HepG2 (cell line): ENCODE measurements around the gene HP1BP3. TPM values are rescaled to one million over a fixed set of nuclear protein-coding genes. Genes with fewer than 3 reads are reported as not detected.

Experiments
- ATAC-seq: fragments of 200-7000 bp; cut with Tn5 transposase; 3 replicates; pipeline ENCODE4 v1.9.1; 2020; ENCODE audit warnings: mild to moderate bottlenecking, moderate library complexity
- BruUV-seq: library from RNA; stranded (reverse); fragments of 400-500 nt; replicated peaks from 2 replicates; lab custom pipeline; 2021; lab: Mats Ljungman, UMichigan
- CTCF ChIA-PET: fragments of 300-600 bp; formaldehyde crosslinking; extraction: SDS; loops from one replicate; lab custom pipeline; 2021; ENCODE audit warnings: low total read pairs, inconsistent platforms, low intra/inter-chr PET ratio; lab: Yijun Ruan, JAX
- POLR2A ChIA-PET: fragments of 350-600 bp; sonication (Branson Sonifier 250); formaldehyde crosslinking; loops from one replicate; lab custom pipeline; 2020; ENCODE audit warnings: antibody characterized with exemption, inconsistent platforms; lab: Yijun Ruan, JAX
- DNase-seq: peaks from one replicate; pipeline ENCODE4 v3.0.0-alpha.2; 2015; ENCODE audit warnings: low spot score
- FAIRE-seq: peaks from 3 replicates; lab custom pipeline; 2011; peaks lifted over from hg19 to GRCh38; lab: Jason Lieb, UNC
- H2AFZ ChIP-seq: one replicate; pipeline ENCODE4 v1.6.1; 2011; ENCODE audit warnings: low read length, inconsistent platforms
- H3K27ac ChIP-seq: fragments of 300-600 bp; 3 replicates; pipeline ENCODE4 v1.8.0; 2011; ENCODE audit warnings: mixed run types, mild to moderate bottlenecking, mixed read lengths, low read length, inconsistent platforms; ENCODE audit not compliant: insufficient read depth; ENCODE audit errors: extremely low read length
- H3K27me3 ChIP-seq, 2 experiments: fragments of 200-600 bp in 1 of 2; 2 replicates in 1 of 2; 3 replicates in 1 of 2; pipeline versions ENCODE4 v1.6.0 to v1.8.0; 2011; ENCODE audit warnings: low read length in 2 of 2, mild to moderate bottlenecking in 2 of 2, moderate library complexity in 2 of 2, inconsistent platforms in 1 of 2; ENCODE audit not compliant: insufficient read depth in 2 of 2, control insufficient read depth in 1 of 2
- H3K36me3 ChIP-seq, 2 experiments: fragments of 200-600 bp in 1 of 2; replicated peaks in 1 of 2; 2 replicates in 1 of 2; 3 replicates in 1 of 2; pipeline versions ENCODE4 v1.5.1 to v1.8.0; 2011; ENCODE audit warnings: low read length in 2 of 2, inconsistent platforms in 1 of 2; ENCODE audit not compliant: insufficient read depth in 2 of 2, control insufficient read depth in 1 of 2
- H3K4me1 ChIP-seq: 2 replicates; pipeline ENCODE4 v1.5.1; 2012; ENCODE audit warnings: low read length, inconsistent platforms; ENCODE audit not compliant: insufficient read depth
- H3K4me2 ChIP-seq: 2 replicates; pipeline ENCODE4 v1.6.0; 2011; ENCODE audit warnings: low read depth, low read length, inconsistent platforms
- H3K4me3 ChIP-seq, 3 experiments: fragments of 200-600 bp in 1 of 3; sonication (generic), shearing (Covaris generic) in 1 of 3; replicated peaks in 1 of 3; 2 replicates each; pipeline ENCODE4 v1.5.1; 2011 to 2016; ENCODE audit warnings: low read length in 3 of 3, inconsistent platforms in 2 of 3, low read depth in 2 of 3, mild to moderate bottlenecking in 2 of 3, control low read depth in 1 of 3, mixed read lengths in 1 of 3; ENCODE audit not compliant: insufficient read depth in 1 of 3
- H3K79me2 ChIP-seq: one replicate; pipeline ENCODE4 v1.6.1; 2011; ENCODE audit warnings: low read length, inconsistent platforms; ENCODE audit not compliant: insufficient read depth
- H3K9ac ChIP-seq: 2 replicates; pipeline ENCODE4 v1.6.0; 2011; ENCODE audit warnings: mild to moderate bottlenecking, low read depth, low read length, inconsistent platforms; ENCODE audit not compliant: insufficient read depth
- H3K9me3 ChIP-seq: 2 replicates; pipeline ENCODE4 v1.5.1; 2012; ENCODE audit warnings: mild to moderate bottlenecking, low read length
- H4K20me1 ChIP-seq: 2 replicates; pipeline ENCODE4 v1.6.0; 2011; ENCODE audit warnings: inconsistent platforms, mild to moderate bottlenecking, low read length, moderate library complexity; ENCODE audit not compliant: insufficient read depth
- EED ChIP-seq: sonication (generic); formaldehyde crosslinking; IDR thresholded peaks from 2 replicates; pipeline ENCODE4 v1.5.0; 2020; ENCODE audit warnings: mild to moderate bottlenecking, missing genetic modification reagents
- KLF16 ChIP-seq, 2 experiments: sonication (generic) in 1 of 2; formaldehyde crosslinking in 1 of 2; IDR thresholded peaks; 2 replicates each; pipeline versions ENCODE4 v1.6.1 to v1.8.0; 2016 to 2023; ENCODE audit warnings: missing genetic modification reagents in 2 of 2, missing compliant biosample characterization in 1 of 2
- NFIC ChIP-seq: IDR thresholded peaks from 2 replicates; pipeline ENCODE4 v1.6.1; 2012; ENCODE audit warnings: mild to moderate bottlenecking, low read length, inconsistent platforms
- PITX1 ChIP-seq: sonication (generic); formaldehyde crosslinking; IDR thresholded peaks from 2 replicates; pipeline ENCODE4 v1.5.1; 2020; ENCODE audit warnings: mild to moderate bottlenecking, missing genetic modification reagents
- TBP ChIP-seq: sonication (generic); formaldehyde crosslinking; IDR thresholded peaks from 2 replicates; pipeline ENCODE4 v1.5.0; 2020; ENCODE audit warnings: missing genetic modification reagents
- ZBTB38 ChIP-seq: sonication (generic); formaldehyde crosslinking; IDR thresholded peaks from 2 replicates; pipeline ENCODE4 v1.5.1; 2020; ENCODE audit warnings: mild to moderate bottlenecking, missing genetic modification reagents
- ZFX ChIP-seq: sonication (generic); formaldehyde crosslinking; IDR thresholded peaks from 2 replicates; pipeline ENCODE4 v1.4.0; 2020; ENCODE audit warnings: mild to moderate bottlenecking, low read depth, missing genetic modification reagents, moderate library complexity
- ZNF496 ChIP-seq: sonication (generic); formaldehyde crosslinking; IDR thresholded peaks from 2 replicates; pipeline ENCODE4 v1.8.1; 2023; ENCODE audit warnings: mild to moderate bottlenecking, moderate library complexity, missing genetic modification reagents; ENCODE audit not compliant: insufficient replicate concordance
- ZNF605 ChIP-seq: sonication (generic); formaldehyde crosslinking; IDR thresholded peaks from 2 replicates; pipeline ENCODE4 v1.8.0; 2022; ENCODE audit warnings: mild to moderate bottlenecking, missing genetic modification reagents
- ZNF83 ChIP-seq: sonication (generic); formaldehyde crosslinking; IDR thresholded peaks from 2 replicates; pipeline ENCODE4 v1.4.0; 2020; ENCODE audit warnings: missing genetic modification reagents, mild to moderate bottlenecking, borderline replicate concordance
- ZNF891 ChIP-seq: sonication (generic); formaldehyde crosslinking; IDR thresholded peaks from 2 replicates; pipeline ENCODE4 v1.5.0; 2020; ENCODE audit warnings: mild to moderate bottlenecking, missing genetic modification reagents
- WGBS: methylation state at CpG from one replicate; pipeline ENCODE4 v1.1.6; 2017; ENCODE audit warnings: low lambda C conversion rate; 5-methylcytosine and 5-hydroxymethylcytosine counted together
- in situ Hi-C: cut with HindIII; loops from 2 replicates; pipeline ENCODE4 v1.10.0; 2017; ENCODE audit warnings: low pct_unique_long_range_greater_than_20kb; ENCODE audit not compliant: extremely low pct_ligation_motif_present
- intact Hi-C: fragments of 100-400 bp; cut with micrococcal nuclease; formaldehyde crosslinking; loops from one replicate; pipeline ENCODE4 v1.10.0; 2022; ENCODE audit not compliant: unreplicated experiment
- polyA plus RNA-seq, 8 experiments: library from polyadenylated mRNA; depleted of rRNA in 3 of 8; stranded (reverse) in 7 of 8; unstranded in 1 of 8; fragments of >200 nt; fragmentation: Illumina TruSeq in 4 of 8; extraction: Trizol in 4 of 8; gene quantifications; 2 replicates each; pipeline versions ENCODE4 v1.2.1 to v1.2.3, GENCODE V29; 2011 to 2016; ENCODE audit warnings: low read depth in 4 of 8, missing spikeins in 1 of 8, mixed read lengths in 1 of 8; ENCODE audit not compliant: insufficient read depth in 1 of 8
- total RNA-seq, 5 experiments: library from RNA; depleted of rRNA; stranded (reverse); fragments of >200 nt; fragmentation: Illumina TruSeq; extraction: Trizol; gene quantifications; 2 replicates each; pipeline ENCODE4 v1.2.3, GENCODE V29; 2016; ENCODE audit warnings: low read depth in 1 of 5
- TF ChIP-seq, protein P1 (sequence below), 2 experiments: sonication (generic) in 1 of 2; formaldehyde crosslinking in 1 of 2; IDR thresholded peaks; 2 replicates each; pipeline versions ENCODE4 v1.4.0 to v1.6.1; 2016 to 2020; ENCODE audit warnings: borderline replicate concordance in 1 of 2, low read depth in 1 of 2, mild to moderate bottlenecking in 1 of 2, missing genetic modification reagents in 1 of 2
- TF ChIP-seq, protein P2 (sequence below): sonication (generic); formaldehyde crosslinking; IDR thresholded peaks from 2 replicates; pipeline ENCODE4 v1.5.0; 2020; ENCODE audit warnings: missing genetic modification reagents, mild to moderate bottlenecking, borderline replicate concordance
- TF ChIP-seq, protein P3 (sequence below): IDR thresholded peaks from 2 replicates; pipeline ENCODE4 v1.6.1; 2016; ENCODE audit warnings: mild to moderate bottlenecking, missing biosample characterization, missing genetic modification reagents

The HP1BP3 gene
- total and polyA plus RNA-seq, 2 of the 13 experiments (the other 11 are each of a cell fraction or from before 2014, with no cell fraction given): 98.5 to 137 TPM

DNA sequence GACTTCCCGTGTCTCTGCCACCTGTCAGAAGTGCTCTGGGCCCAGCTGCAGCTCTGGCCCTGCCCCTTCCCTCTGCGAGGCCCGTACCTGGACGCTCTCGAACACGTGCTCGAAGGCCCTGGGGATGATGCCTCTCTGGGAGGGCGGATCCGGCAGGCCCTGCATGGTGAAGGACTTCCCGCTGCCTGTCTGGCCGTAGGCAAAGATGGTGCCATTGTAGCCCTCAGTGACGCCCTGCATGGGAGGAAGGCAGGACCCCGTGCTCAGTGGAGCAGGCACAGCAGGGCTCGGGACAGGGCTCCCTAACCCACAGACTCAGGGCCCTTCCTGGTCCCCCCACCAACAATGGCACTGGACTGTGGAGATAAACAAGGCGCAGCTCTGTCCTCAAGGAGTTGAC is 71.7 kb downstream of the HP1BP3 start (continued):
- 0 out of 2 replicates have a peak, but pooled peaks have one; percentile 15 for TF ChIP-seq ZFX

DNA sequence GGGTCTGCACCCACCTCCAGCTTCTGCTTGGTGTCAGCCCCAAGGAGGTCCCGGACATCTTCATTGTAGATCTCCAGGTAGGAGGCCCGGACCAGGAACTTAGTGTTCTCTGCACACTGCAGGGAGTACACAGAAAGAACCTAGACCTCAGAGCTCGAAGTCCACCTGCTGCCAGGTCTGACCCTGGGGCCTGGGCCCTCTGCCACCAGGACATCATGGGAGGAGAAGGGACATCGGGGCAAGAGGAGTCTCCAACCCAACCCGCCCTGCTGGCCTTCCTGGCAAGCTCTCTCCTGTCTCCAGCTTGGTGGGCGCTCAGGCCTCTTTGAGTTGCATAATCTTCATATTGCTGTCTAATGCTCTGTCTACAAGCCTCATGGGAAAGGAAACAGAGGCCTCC is 73.7 kb downstream of the HP1BP3 start:
- H2AFZ ChIP-seq: peak overlapping the region; percentile 15
- no TSS peak for BruUV-seq
- no peaks in the 10 kb centered on the region for H3K36me3 ChIP-seq
- in situ Hi-C loops: no loop called here
- peaks cover 5 to 16% of the 10 kb centered on the region in 2 experiments; a peak in 4 of 5 replicates for H3K27me3 ChIP-seq
- no peak for FAIRE-seq
- ATAC-seq: peak; percentile 61
- no peaks in the 10 kb centered on the region for H3K9me3 ChIP-seq
- H3K9ac ChIP-seq: no peak overlapping the region
- intact Hi-C loops: no loop called here
- H3K79me2 ChIP-seq: no peaks in the 10 kb centered on the region
- no peaks in the 10 kb centered on the region for H4K20me1 ChIP-seq
- no peak overlapping the region for H3K27ac ChIP-seq
- peaks cover 26% of the 10 kb centered on the region for H3K4me1 ChIP-seq
- CTCF ChIA-PET: no interaction called here
- POLR2A ChIA-PET: interaction anchor here (1.1 to 1.7 kb wide), 2 partner anchors 17 to 73 kb away, joined by 3 to 6 read pairs; partner anchors contain the start of gene HP1BP3
- H3K4me3 ChIP-seq: peak overlapping the region in 1 of 3 experiments; percentile 40; a peak in 1 of 6 replicates
- DNase-seq: peak; percentile 24
- WGBS: 7% methylated on average over 3 of the region's 6 CpGs
- H3K4me2 ChIP-seq: peak overlapping the region; percentile 74
- TF ChIP-seq, protein P1, sequence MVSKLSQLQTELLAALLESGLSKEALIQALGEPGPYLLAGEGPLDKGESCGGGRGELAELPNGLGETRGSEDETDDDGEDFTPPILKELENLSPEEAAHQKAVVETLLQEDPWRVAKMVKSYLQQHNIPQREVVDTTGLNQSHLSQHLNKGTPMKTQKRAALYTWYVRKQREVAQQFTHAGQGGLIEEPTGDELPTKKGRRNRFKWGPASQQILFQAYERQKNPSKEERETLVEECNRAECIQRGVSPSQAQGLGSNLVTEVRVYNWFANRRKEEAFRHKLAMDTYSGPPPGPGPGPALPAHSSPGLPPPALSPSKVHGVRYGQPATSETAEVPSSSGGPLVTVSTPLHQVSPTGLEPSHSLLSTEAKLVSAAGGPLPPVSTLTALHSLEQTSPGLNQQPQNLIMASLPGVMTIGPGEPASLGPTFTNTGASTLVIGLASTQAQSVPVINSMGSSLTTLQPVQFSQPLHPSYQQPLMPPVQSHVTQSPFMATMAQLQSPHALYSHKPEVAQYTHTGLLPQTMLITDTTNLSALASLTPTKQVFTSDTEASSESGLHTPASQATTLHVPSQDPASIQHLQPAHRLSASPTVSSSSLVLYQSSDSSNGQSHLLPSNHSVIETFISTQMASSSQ (IDR thresholded peaks at IDR 0.05; ENCODE audit: low read depth): no peak
- TF ChIP-seq, protein P1 (CRISPR knock-in tag; IDR thresholded peaks at IDR 0.05; ENCODE audit: borderline replicate concordance): no peak
- TF ChIP-seq NFIC (no peak), PITX1 (CRISPR knock-in tag) (no peak), ZNF496 (CRISPR knock-in tag) (no peak), EED (CRISPR knock-in tag) (no peak), ZFX (peak; percentile 47; the same call in 1 of the 2 replicates), ZBTB38 (CRISPR knock-in tag) (no peak), ZNF605 (no peak), ZNF83 (no peak), TBP (no peak), ZNF891 (CRISPR knock-in tag) (no peak), KLF16 (CRISPR knock-in tag; IDR thresholded peaks at IDR 0.05) (no peak)
- TF ChIP-seq, protein P2, sequence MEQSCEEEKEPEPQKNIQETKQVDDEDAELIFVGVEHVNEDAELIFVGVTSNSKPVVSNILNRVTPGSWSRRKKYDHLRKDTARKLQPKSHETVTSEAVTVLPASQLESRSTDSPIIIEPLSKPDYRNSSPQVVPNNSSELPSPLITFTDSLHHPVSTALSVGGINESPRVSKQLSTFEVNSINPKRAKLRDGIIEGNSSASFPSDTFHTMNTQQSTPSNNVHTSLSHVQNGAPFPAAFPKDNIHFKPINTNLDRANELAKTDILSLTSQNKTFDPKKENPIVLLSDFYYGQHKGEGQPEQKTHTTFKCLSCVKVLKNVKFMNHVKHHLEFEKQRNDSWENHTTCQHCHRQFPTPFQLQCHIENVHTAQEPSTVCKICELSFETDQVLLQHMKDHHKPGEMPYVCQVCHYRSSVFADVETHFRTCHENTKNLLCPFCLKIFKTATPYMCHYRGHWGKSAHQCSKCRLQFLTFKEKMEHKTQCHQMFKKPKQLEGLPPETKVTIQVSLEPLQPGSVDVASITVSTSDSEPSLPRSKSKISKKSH (CRISPR knock-in tag): no peak
- TF ChIP-seq, protein P3, sequence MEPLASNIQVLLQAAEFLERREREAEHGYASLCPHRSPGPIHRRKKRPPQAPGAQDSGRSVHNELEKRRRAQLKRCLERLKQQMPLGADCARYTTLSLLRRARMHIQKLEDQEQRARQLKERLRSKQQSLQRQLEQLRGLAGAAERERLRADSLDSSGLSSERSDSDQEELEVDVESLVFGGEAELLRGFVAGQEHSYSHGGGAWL (CRISPR knock-in tag): no peak
